HEK293 (cell line): ENCODE data around the gene ORM2.

Experiments used
- CTCF ChIP-seq: fragments of 450-650 bp; formaldehyde crosslinking; IDR thresholded peaks from 2 replicates; pipeline ENCODE4 v1.5.1; 2016; ENCODE audit warnings: missing biosample characterization, missing genetic modification characterization
- GLI2 ChIP-seq: fragments of 450-650 bp; formaldehyde crosslinking; IDR thresholded peaks from 2 replicates; pipeline ENCODE4; 2017; ENCODE audit warnings: missing biosample characterization, missing genetic modification characterization, low read depth, borderline replicate concordance
- ZBTB7A ChIP-seq: fragments of 450-650 bp; formaldehyde crosslinking; IDR thresholded peaks from 2 replicates; pipeline ENCODE4 v1.5.1; 2016; ENCODE audit warnings: low read depth, missing biosample characterization, missing genetic modification characterization
- ZEB2 ChIP-seq: fragments of 450-650 bp; formaldehyde crosslinking; IDR thresholded peaks from 2 replicates; pipeline ENCODE4 v1.5.1; 2016; ENCODE audit warnings: missing biosample characterization, missing genetic modification characterization
- ZNF114 ChIP-seq: fragments of 450-650 bp; formaldehyde crosslinking; IDR thresholded peaks from 2 replicates; pipeline ENCODE4 v1.5.0; 2017; ENCODE audit warnings: missing biosample characterization, missing genetic modification characterization
- ZNF146 ChIP-seq: fragments of 450-650 bp; formaldehyde crosslinking; IDR thresholded peaks from 2 replicates; pipeline ENCODE4 v1.5.1; 2016; ENCODE audit warnings: missing biosample characterization, missing genetic modification characterization
- ZNF16 ChIP-seq: fragments of 450-650 bp; formaldehyde crosslinking; IDR thresholded peaks from 2 replicates; pipeline ENCODE4 v1.5.1; 2016; ENCODE audit warnings: low read depth, missing biosample characterization, missing genetic modification characterization
- ZNF24 ChIP-seq: fragments of 450-650 bp; formaldehyde crosslinking; IDR thresholded peaks from 2 replicates; pipeline ENCODE4 v1.5.1; 2016; ENCODE audit warnings: missing biosample characterization, missing genetic modification characterization
- ZNF555 ChIP-seq: fragments of 450-650 bp; formaldehyde crosslinking; conservative IDR thresholded peaks from 2 replicates; pipeline ENCODE4 v1.5.1; 2017; ENCODE audit warnings: missing biosample characterization, mild to moderate bottlenecking, missing genetic modification characterization, inconsistent platforms
- ZNF747 ChIP-seq: fragments of 450-650 bp; formaldehyde crosslinking; IDR thresholded peaks from 2 replicates; pipeline ENCODE4 v1.5.1; 2016; ENCODE audit warnings: missing biosample characterization, missing genetic modification characterization
- ZXDB ChIP-seq: fragments of 450-650 bp; formaldehyde crosslinking; IDR thresholded peaks from 2 replicates; pipeline ENCODE4 v1.5.1; 2016; ENCODE audit warnings: missing biosample characterization, missing genetic modification characterization
- TF ChIP-seq, protein P1 (sequence below): sonication (generic); formaldehyde crosslinking; IDR thresholded peaks from 2 replicates; pipeline ENCODE4 v1.8.1; 2022; ENCODE audit warnings: mild to moderate bottlenecking, moderate library complexity, missing genetic modification reagents
- TF ChIP-seq, protein P2 (sequence below): fragments of 450-650 bp; formaldehyde crosslinking; IDR thresholded peaks from 2 replicates; pipeline ENCODE4 v1.5.1; 2016; ENCODE audit warnings: missing biosample characterization, missing genetic modification characterization
- TF ChIP-seq, protein P3 (sequence below): fragments of 450-650 bp; formaldehyde crosslinking; IDR thresholded peaks from 2 replicates; pipeline ENCODE4 v1.5.1; 2017; ENCODE audit warnings: missing biosample characterization, missing genetic modification characterization

DNA sequence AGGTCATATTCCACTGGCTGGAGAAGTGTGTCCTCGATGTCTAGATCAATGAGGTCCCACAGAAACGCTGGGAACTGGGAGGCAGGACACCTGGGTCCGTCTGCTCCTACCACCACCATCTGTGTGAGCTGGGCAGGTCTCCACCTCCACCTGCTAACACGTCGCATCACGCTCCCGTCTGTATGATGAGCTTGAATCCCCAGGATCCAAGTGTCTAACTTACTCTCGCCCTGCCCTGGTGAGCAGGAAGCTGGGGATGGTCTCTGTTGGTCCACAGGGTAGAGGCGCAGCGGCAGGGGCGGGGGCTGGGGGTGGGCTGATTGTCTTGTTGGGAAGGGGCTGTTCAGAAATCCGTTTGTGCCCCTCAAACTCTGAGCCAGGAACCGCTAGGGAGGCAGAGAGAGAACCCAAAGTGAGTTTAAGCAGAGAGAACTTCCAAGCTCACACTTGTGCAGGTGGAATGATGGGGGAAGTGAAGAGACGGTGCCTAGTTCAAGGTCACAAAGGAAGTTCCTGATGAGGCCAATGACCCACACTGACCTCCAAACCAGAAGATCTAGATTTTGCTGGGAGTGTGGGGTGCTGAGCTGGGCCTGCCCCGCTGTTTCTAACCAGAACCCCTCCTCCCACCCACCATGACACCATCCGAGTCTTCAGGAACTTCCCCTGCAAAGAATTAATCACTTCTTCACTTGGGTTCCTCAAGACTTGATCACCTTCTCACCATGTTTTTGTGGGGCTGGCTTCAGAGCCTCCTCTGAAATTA lies 21.1 kb downstream of the ORM2 start:
- no peak for TF ChIP-seq CTCF (tag by site-specific recombination)
- no peak for TF ChIP-seq ZBTB7A (tag by site-specific recombination)
- TF ChIP-seq ZNF146 (tag by site-specific recombination): no peak
- TF ChIP-seq, protein P1, sequence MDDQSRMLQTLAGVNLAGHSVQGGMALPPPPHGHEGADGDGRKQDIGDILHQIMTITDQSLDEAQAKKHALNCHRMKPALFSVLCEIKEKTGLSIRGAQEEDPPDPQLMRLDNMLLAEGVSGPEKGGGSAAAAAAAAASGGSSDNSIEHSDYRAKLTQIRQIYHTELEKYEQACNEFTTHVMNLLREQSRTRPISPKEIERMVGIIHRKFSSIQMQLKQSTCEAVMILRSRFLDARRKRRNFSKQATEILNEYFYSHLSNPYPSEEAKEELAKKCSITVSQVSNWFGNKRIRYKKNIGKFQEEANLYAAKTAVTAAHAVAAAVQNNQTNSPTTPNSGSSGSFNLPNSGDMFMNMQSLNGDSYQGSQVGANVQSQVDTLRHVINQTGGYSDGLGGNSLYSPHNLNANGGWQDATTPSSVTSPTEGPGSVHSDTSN (CRISPR knock-in tag): no peak
- no peak for TF ChIP-seq ZNF16 (tag by site-specific recombination)
- TF ChIP-seq GLI2: no peak
- no peak for TF ChIP-seq ZNF747
- no peak for TF ChIP-seq ZNF555 (tag by site-specific recombination)
- TF ChIP-seq ZXDB (tag by site-specific recombination): no peak
- no peak for TF ChIP-seq ZNF24
- TF ChIP-seq, protein P2, sequence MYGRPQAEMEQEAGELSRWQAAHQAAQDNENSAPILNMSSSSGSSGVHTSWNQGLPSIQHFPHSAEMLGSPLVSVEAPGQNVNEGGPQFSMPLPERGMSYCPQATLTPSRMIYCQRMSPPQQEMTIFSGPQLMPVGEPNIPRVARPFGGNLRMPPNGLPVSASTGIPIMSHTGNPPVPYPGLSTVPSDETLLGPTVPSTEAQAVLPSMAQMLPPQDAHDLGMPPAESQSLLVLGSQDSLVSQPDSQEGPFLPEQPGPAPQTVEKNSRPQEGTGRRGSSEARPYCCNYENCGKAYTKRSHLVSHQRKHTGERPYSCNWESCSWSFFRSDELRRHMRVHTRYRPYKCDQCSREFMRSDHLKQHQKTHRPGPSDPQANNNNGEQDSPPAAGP (tag by site-specific recombination): no peak
- no peak for TF ChIP-seq ZEB2 (tag by site-specific recombination)
- TF ChIP-seq, protein P3, sequence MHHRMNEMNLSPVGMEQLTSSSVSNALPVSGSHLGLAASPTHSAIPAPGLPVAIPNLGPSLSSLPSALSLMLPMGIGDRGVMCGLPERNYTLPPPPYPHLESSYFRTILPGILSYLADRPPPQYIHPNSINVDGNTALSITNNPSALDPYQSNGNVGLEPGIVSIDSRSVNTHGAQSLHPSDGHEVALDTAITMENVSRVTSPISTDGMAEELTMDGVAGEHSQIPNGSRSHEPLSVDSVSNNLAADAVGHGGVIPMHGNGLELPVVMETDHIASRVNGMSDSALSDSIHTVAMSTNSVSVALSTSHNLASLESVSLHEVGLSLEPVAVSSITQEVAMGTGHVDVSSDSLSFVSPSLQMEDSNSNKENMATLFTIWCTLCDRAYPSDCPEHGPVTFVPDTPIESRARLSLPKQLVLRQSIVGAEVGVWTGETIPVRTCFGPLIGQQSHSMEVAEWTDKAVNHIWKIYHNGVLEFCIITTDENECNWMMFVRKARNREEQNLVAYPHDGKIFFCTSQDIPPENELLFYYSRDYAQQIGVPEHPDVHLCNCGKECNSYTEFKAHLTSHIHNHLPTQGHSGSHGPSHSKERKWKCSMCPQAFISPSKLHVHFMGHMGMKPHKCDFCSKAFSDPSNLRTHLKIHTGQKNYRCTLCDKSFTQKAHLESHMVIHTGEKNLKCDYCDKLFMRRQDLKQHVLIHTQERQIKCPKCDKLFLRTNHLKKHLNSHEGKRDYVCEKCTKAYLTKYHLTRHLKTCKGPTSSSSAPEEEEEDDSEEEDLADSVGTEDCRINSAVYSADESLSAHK (tag by site-specific recombination): no peak
- no peak for TF ChIP-seq ZNF114 (tag by site-specific recombination)
